GM21529 (cell line): ENCODE data around the gene C1orf87.
"Not testable (repeated sequence)": the region's sequence is repeated elsewhere in the genome, so short reads cannot be mapped to it uniquely, and the experiment has no call there.

ENCODE experiments used
- ATAC-seq: cut with Tn5 transposase; IDR thresholded peaks from one replicate; pipeline ENCODE4 v1.9.1; 2021; ENCODE audit not compliant: unreplicated experiment

Gene C1orf87

GRCh38 chr1:59997479-59998115, 76.0 kb downstream of the C1orf87 start:
- no peak for ATAC-seq

- no peak for ATAC-seq
Measured at GRCh38 chr1:59994302-59995198, 79.0 kb downstream of the C1orf87 start.

GRCh38 chr1:59992040-59992820, 81.3 kb downstream of the C1orf87 start:
- ATAC-seq = no peak

- no peak for ATAC-seq
Measured at GRCh38 chr1:59990470-59990869, 83.1 kb downstream of the C1orf87 start.

GRCh38 chr1:59986516-59987310, 86.9 kb downstream of the C1orf87 start:
- ATAC-seq = no peak

- no peak for ATAC-seq
Measured at GRCh38 chr1:59985911-59986515, 87.6 kb downstream of the C1orf87 start.

- ATAC-seq = no peak
Measured at GRCh38 chr1:59979666-59980065, 93.9 kb downstream of the C1orf87 start.

GRCh38 chr1:59978511-59978910, 95.1 kb downstream of the C1orf87 start:
- ATAC-seq = no peak

GRCh38 chr1:59978026-59978425, 95.5 kb downstream of the C1orf87 start:
- no peak for ATAC-seq

GRCh38 chr1:59977075-59977410, 96.5 kb downstream of the C1orf87 start:
- ATAC-seq = no peak

- ATAC-seq = peak; percentile 76
Measured at GRCh38 chr1:59976194-59977074, 97.1 kb downstream of the C1orf87 start.

GRCh38 chr1:59973719-59974118, 99.9 kb downstream of the C1orf87 start:
- ATAC-seq = no peak

- ATAC-seq = no peak
Measured at GRCh38 chr1:59972216-59972927, 101.2 kb downstream of the C1orf87 start.

- ATAC-seq = peak; percentile 81
Measured at GRCh38 chr1:59971464-59971911, 102.1 kb downstream of the C1orf87 start.

GRCh38 chr1:59969542-59970175, 103.9 kb downstream of the C1orf87 start:
- ATAC-seq = not testable (repeated sequence)

- not testable (repeated sequence) for ATAC-seq
Measured at GRCh38 chr1:59968746-59969145, 104.8 kb downstream of the C1orf87 start.

- no peak for ATAC-seq
Measured at GRCh38 chr1:59967780-59968179, 105.8 kb downstream of the C1orf87 start.

- ATAC-seq = no peak
Measured at GRCh38 chr1:59967141-59967697, 106.4 kb downstream of the C1orf87 start.
